PC-3 (cell line): ENCODE results near the gene ASB2. TPM values are rescaled to one million over a fixed set of nuclear protein-coding genes. Genes with fewer than 3 reads are reported as not detected.

Experiments
- ATAC-seq: fragments of 200-7000 bp; cut with Tn5 transposase; 2 replicates; pipeline ENCODE4 v1.9.1; 2020; ENCODE audit warnings: mild to moderate bottlenecking, moderate library complexity
- BruUV-seq: library from RNA; stranded (reverse); fragments of 400-500 nt; replicated peaks from 2 replicates; lab custom pipeline; 2021; lab: Mats Ljungman, UMichigan
- CTCF ChIA-PET: fragments of 300-600 bp; sonication (Branson Sonifier 250); formaldehyde crosslinking; loops from one replicate; lab custom pipeline; 2022; ENCODE audit warnings: antibody characterized with exemption; lab: Charles Lee
- POLR2A ChIA-PET: fragments of 300-600 bp; sonication (Branson Sonifier 250); formaldehyde crosslinking; loops from one replicate; lab custom pipeline; 2022; ENCODE audit warnings: antibody characterized with exemption; ENCODE audit not compliant: unreplicated experiment; lab: Charles Lee
- DNase-seq: peaks from one replicate; pipeline ENCODE4 v3.0.0-alpha.2; 2015
- H2AFZ ChIP-seq: fragments of 300-600 bp; sonication (generic); 2 replicates; pipeline ENCODE4 v1.6.0; 2016; ENCODE audit warnings: antibody characterized with exemption, low read length
- H3F3A ChIP-seq: fragments of 300-600 bp; sonication (generic); one replicate; pipeline ENCODE4 v1.6.0; 2017; ENCODE audit warnings: antibody characterized with exemption, low read length, control low read depth, mild to moderate bottlenecking; ENCODE audit not compliant: unreplicated experiment
- H3K27ac ChIP-seq: fragments of 300-600 bp; sonication (generic); 2 replicates; pipeline ENCODE4 v1.5.1; 2016; ENCODE audit warnings: mild to moderate bottlenecking, low read length
- H3K27me3 ChIP-seq: fragments of 300-600 bp; sonication (generic); 2 replicates; pipeline ENCODE4 v1.6.1; 2016; ENCODE audit warnings: low read length, mixed read lengths
- H3K36me3 ChIP-seq: fragments of 300-600 bp; sonication (generic); 2 replicates; pipeline ENCODE4 v1.6.1; 2016; ENCODE audit warnings: low read depth, mixed run types, low read length, mixed read lengths
- H3K4me1 ChIP-seq: fragments of 300-600 bp; sonication (generic); 2 replicates; pipeline ENCODE4 v1.5.1; 2016; ENCODE audit warnings: low read length; ENCODE audit not compliant: insufficient read depth
- H3K4me2 ChIP-seq: fragments of 300-600 bp; sonication (generic); 2 replicates; pipeline ENCODE4 v1.6.0; 2016; ENCODE audit warnings: low read length
- H3K4me3 ChIP-seq: fragments of 300-600 bp; sonication (generic); 2 replicates; pipeline ENCODE4 v1.5.1; 2016; ENCODE audit warnings: mild to moderate bottlenecking, low read length, mixed read lengths
- H3K79me2 ChIP-seq: fragments of 300-600 bp; sonication (generic); 2 replicates; pipeline ENCODE4 v1.6.1; 2017; ENCODE audit warnings: low read length, mixed read lengths
- H3K9ac ChIP-seq: fragments of 300-600 bp; sonication (generic); 2 replicates; pipeline ENCODE4 v1.6.0; 2016; ENCODE audit warnings: mild to moderate bottlenecking, low read length
- H3K9me2 ChIP-seq: fragments of 300-600 bp; sonication (generic); replicated peaks from 2 replicates; pipeline ENCODE4 v1.6.1; 2016; ENCODE audit warnings: mixed run types, low read length, mixed read lengths
- H3K9me3 ChIP-seq: fragments of 300-600 bp; sonication (generic); 2 replicates; pipeline ENCODE4 v1.6.1; 2016; ENCODE audit warnings: low read length, mixed read lengths
- H4K20me1 ChIP-seq: fragments of 300-600 bp; sonication (generic); 2 replicates; pipeline ENCODE4 v1.6.1; 2016; ENCODE audit warnings: low read length, mixed read lengths
- EZH2 ChIP-seq: fragments of 300-600 bp; sonication (generic); IDR thresholded peaks from one replicate; pipeline ENCODE4 v1.6.1; 2017; ENCODE audit warnings: antibody characterized with exemption, mild to moderate bottlenecking, low read length; ENCODE audit not compliant: unreplicated experiment
- EZH2phosphoT487 ChIP-seq: fragments of 300-600 bp; sonication (generic); IDR thresholded peaks from 2 replicates; pipeline ENCODE4 v1.6.1; 2018; ENCODE audit warnings: mild to moderate bottlenecking, antibody characterized with exemption, low read length, borderline replicate concordance
- intact Hi-C: fragments of 100-400 bp; cut with micrococcal nuclease; formaldehyde crosslinking; loops from 2 replicates; pipeline ENCODE4 v1.9.0; 2023
- total RNA-seq: library from RNA; depleted of rRNA; stranded (reverse); fragments of >200 nt; gene quantifications from 2 replicates; pipeline ENCODE4 v1.2.3, GENCODE V29; 2014
- TF ChIP-seq, protein P1 (sequence below): fragments of 300-600 bp; sonication (generic); conservative IDR thresholded peaks from 2 replicates; pipeline ENCODE4 v1.5.1; 2017; ENCODE audit warnings: antibody characterized with exemption, low read depth, mild to moderate bottlenecking, low read length

The ASB2 gene
- total RNA-seq, 1 experiment from 2014 or later, result 0.22 TPM

- Histone ChIP-seq H3K9me3 (no peaks in the 10 kb centered on the region), H3K9me2 (no peaks in the 10 kb centered on the region), H3K4me1 (peaks cover 26% of the 10 kb centered on the region), H4K20me1 (no peaks in the 10 kb centered on the region), H3K4me2 (peak overlapping the region; percentile 49), H3K79me2 (no peaks in the 10 kb centered on the region), H3K9ac (peak overlapping the region; percentile 49), H3K27me3 (no peaks in the 10 kb centered on the region), H3K27ac (peak overlapping the region; percentile 76), H3K36me3 (no peaks in the 10 kb centered on the region), H3F3A (no peaks in the 10 kb centered on the region), H2AFZ (peak overlapping the region; percentile 32), H3K4me3 (no peak overlapping the region)
- ATAC-seq (peak; percentile 63), DNase-seq (peak; percentile 61)
- no TSS peak for BruUV-seq
- ChIA-PET POLR2A (interaction anchor here (0.6 kb wide), 1 partner anchor 1901 kb away, joined by 9 read pairs; no protein-coding TSS in a partner anchor), CTCF (no interaction called here)
- intact Hi-C loops, result loop anchor here (1.0 kb wide), 1 partner anchor 29 kb away; no protein-coding TSS in a partner anchor
- TF ChIP-seq, protein P1, sequence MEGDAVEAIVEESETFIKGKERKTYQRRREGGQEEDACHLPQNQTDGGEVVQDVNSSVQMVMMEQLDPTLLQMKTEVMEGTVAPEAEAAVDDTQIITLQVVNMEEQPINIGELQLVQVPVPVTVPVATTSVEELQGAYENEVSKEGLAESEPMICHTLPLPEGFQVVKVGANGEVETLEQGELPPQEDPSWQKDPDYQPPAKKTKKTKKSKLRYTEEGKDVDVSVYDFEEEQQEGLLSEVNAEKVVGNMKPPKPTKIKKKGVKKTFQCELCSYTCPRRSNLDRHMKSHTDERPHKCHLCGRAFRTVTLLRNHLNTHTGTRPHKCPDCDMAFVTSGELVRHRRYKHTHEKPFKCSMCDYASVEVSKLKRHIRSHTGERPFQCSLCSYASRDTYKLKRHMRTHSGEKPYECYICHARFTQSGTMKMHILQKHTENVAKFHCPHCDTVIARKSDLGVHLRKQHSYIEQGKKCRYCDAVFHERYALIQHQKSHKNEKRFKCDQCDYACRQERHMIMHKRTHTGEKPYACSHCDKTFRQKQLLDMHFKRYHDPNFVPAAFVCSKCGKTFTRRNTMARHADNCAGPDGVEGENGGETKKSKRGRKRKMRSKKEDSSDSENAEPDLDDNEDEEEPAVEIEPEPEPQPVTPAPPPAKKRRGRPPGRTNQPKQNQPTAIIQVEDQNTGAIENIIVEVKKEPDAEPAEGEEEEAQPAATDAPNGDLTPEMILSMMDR, result no peak
- TF ChIP-seq EZH2phosphoT487 (no peak), EZH2 (no peak)
Measured at GRCh38 chr14:93941293-93941910, 35.0 kb downstream of the ASB2 start.

DNA sequence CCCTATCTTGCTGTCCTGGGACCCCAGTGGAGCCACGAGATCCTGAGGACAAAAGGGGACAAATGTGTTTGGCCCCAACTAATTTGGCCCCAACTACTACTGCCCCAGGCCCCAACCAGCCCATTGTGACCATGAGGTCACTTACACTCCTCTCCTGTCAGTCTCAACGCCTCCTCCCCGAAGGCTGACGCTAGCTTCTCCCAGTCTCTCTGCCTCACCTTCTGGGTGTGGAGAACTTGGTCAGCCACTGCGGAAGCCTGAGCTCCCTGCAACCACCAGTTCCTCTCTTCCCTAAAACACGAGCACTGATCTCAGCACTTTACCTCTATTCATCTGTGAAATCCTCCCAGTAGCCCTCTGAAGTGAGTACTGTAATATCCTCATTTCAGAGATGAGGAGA, 35.9 kb downstream of the ASB2 start:
- Histone ChIP-seq H3K79me2 (no peaks in the 10 kb centered on the region), H3K9me2 (no peaks in the 10 kb centered on the region), H4K20me1 (no peaks in the 10 kb centered on the region), H3K9me3 (no peaks in the 10 kb centered on the region), H3K27me3 (no peaks in the 10 kb centered on the region), H3K4me3 (no peak overlapping the region), H2AFZ (no peak overlapping the region), H3K27ac (peak overlapping the region; percentile 29), H3K4me2 (no peak overlapping the region), H3K4me1 (peaks cover 26% of the 10 kb centered on the region), H3F3A (no peaks in the 10 kb centered on the region), H3K9ac (peak overlapping the region; percentile 12; the same call in 1 of the 2 replicates), H3K36me3 (no peaks in the 10 kb centered on the region)
- TF ChIP-seq EZH2 (no peak), EZH2phosphoT487 (no peak)
- TF ChIP-seq, protein P1, result no peak
- CTCF ChIA-PET, result interaction anchor here (0.7 to 1.7 kb wide), 3 partner anchors 30 to 88 kb away, joined by 3 to 15 read pairs (median 5); partner anchors contain the start of gene OTUB2
- POLR2A ChIA-PET, result no interaction called here
- intact Hi-C loops, result no loop called here
- no peak for DNase-seq
- no TSS peak for BruUV-seq
- no peak for ATAC-seq
